Kidney epithelial cell (primary cell): Measurements from ENCODE around the gene ABHD15. TPM values are rescaled to one million over a fixed set of nuclear protein-coding genes. Genes with fewer than 3 reads are reported as not detected.

Source experiments
- DNase-seq: peaks from one replicate; pipeline ENCODE4 v3.0.0-alpha.2; 2010; ENCODE audit warnings: low read depth
- H3K27me3 ChIP-seq: 2 replicates; pipeline ENCODE4 v1.6.0; 2011; ENCODE audit warnings: low read length; ENCODE audit not compliant: control insufficient read depth, insufficient read depth
- H3K36me3 ChIP-seq: 2 replicates; pipeline ENCODE4 v1.5.1; 2011; ENCODE audit warnings: low read length; ENCODE audit not compliant: control insufficient read depth, insufficient read depth
- H3K4me3 ChIP-seq: 2 replicates; pipeline ENCODE4 v1.5.1; 2011; ENCODE audit warnings: low read depth, mild to moderate bottlenecking, control low read depth, low read length
- CTCF ChIP-seq: IDR thresholded peaks from 2 replicates; pipeline ENCODE4 v1.5.1; 2011; ENCODE audit warnings: mild to moderate bottlenecking, moderate library complexity, low read length, control low read depth, inconsistent platforms; ENCODE audit not compliant: insufficient read depth, poor library complexity, severe bottlenecking
- total RNA-seq: library from RNA; depleted of rRNA; stranded (reverse); fragments of >200 nt; gene quantifications from 2 replicates; pipeline ENCODE4 v1.2.3, GENCODE V29; 2015

Gene ABHD15
- total RNA-seq, 1 donor from 2014 or later, result 8.3 TPM

GRCh38 chr17:29557085-29557738 is 9.6 kb downstream of the ABHD15 start:
- peaks cover 2% of the 10 kb centered on the region for H3K36me3 ChIP-seq
- no peak overlapping the region for H3K4me3 ChIP-seq
- DNase-seq, result no peak
- no peaks in the 10 kb centered on the region for H3K27me3 ChIP-seq
- TF ChIP-seq CTCF, result no peak

- Histone ChIP-seq H3K36me3 (no peaks in the 10 kb centered on the region), H3K4me3 (no peak overlapping the region), H3K27me3 (no peaks in the 10 kb centered on the region)
- peak; percentile 59 for DNase-seq
- TF ChIP-seq CTCF, result no peak
Observed at GRCh38 chr17:29555840-29556239, 11.0 kb downstream of the ABHD15 start.

- no peak overlapping the region for H3K4me3 ChIP-seq
- H3K27me3 ChIP-seq, result no peaks in the 10 kb centered on the region
- H3K36me3 ChIP-seq, result no peaks in the 10 kb centered on the region
- DNase-seq, result no peak
- no peak for TF ChIP-seq CTCF
Observed at GRCh38 chr17:29549177-29549923, 17.5 kb downstream of the ABHD15 start.

- no peak for TF ChIP-seq CTCF
- no peaks in the 10 kb centered on the region for H3K27me3 ChIP-seq
- H3K4me3 ChIP-seq, result no peak overlapping the region
- peaks cover 3% of the 10 kb centered on the region for H3K36me3 ChIP-seq
- no peak for DNase-seq
Observed at GRCh38 chr17:29546830-29547229, 20.0 kb downstream of the ABHD15 start.

GRCh38 chr17:29546085-29546484 is 20.8 kb downstream of the ABHD15 start:
- no peak for DNase-seq
- Histone ChIP-seq H3K36me3 (peaks cover 3% of the 10 kb centered on the region), H3K4me3 (no peak overlapping the region), H3K27me3 (no peaks in the 10 kb centered on the region)
- no peak for TF ChIP-seq CTCF
